LoVo (cell line): ENCODE data around the gene ELF1.

Source experiments
- DNase-seq: peaks from one replicate; pipeline ENCODE4 v3.0.0-alpha.2; 2016; ENCODE audit warnings: low spot score

ELF1 gene

GRCh38 chr13:41019011-41019487 lies at the start of gene ELF1:
Gene ELF1 (minus strand): TSS chr13:41019316. CDS start chr13:40982054, 37,262 bp downstream.
- peak; percentile 87 for DNase-seq

GRCh38 chr13:41065078-41065477 lies 46.0 kb upstream of the ELF1 start:
- peak; percentile 38 for DNase-seq

GRCh38 chr13:41064493-41064892 lies 45.4 kb upstream of the ELF1 start:
- peak; percentile 79 for DNase-seq

- DNase-seq: peak; percentile 63
Observed at GRCh38 chr13:41061914-41062837, 43.1 kb upstream of the ELF1 start.

GRCh38 chr13:41061075-41061913 lies 42.2 kb upstream of the ELF1 start, which contains the start of gene WBP4:
Gene WBP4 (plus strand): TSS chr13:41061509. CDS start chr13:41061674, 165 bp downstream.
- DNase-seq: peak; percentile 93

GRCh38 chr13:41060724-41061074 lies 41.6 kb upstream of the ELF1 start:
- peak; percentile 64 for DNase-seq

- DNase-seq: peak; percentile 88
Observed at GRCh38 chr13:41060082-41060723, 41.1 kb upstream of the ELF1 start.

- no peak for DNase-seq
Observed at GRCh38 chr13:41059456-41060081, 40.5 kb upstream of the ELF1 start.

- DNase-seq: no peak
Observed at GRCh38 chr13:41058295-41059070, 39.4 kb upstream of the ELF1 start.

GRCh38 chr13:41056826-41057711 lies 38.0 kb upstream of the ELF1 start:
- DNase-seq: no peak

- no peak for DNase-seq
Observed at GRCh38 chr13:41056194-41056593, 37.1 kb upstream of the ELF1 start.

GRCh38 chr13:41054919-41055619 lies 36.0 kb upstream of the ELF1 start:
- no peak for DNase-seq

GRCh38 chr13:41054212-41054877 lies 35.2 kb upstream of the ELF1 start:
- peak; percentile 76 for DNase-seq

GRCh38 chr13:41053384-41053826 lies 34.3 kb upstream of the ELF1 start:
- DNase-seq: no peak

GRCh38 chr13:41052441-41052840 lies 33.3 kb upstream of the ELF1 start:
- DNase-seq: no peak

GRCh38 chr13:41049480-41050440 lies 30.6 kb upstream of the ELF1 start:
- DNase-seq: no peak

- no peak for DNase-seq
Observed at GRCh38 chr13:41048640-41049039, 29.5 kb upstream of the ELF1 start.
